Parathyroid adenoma (tissue), 2 donors: ENCODE results near the gene BRD8.

ENCODE experiments used
- H2AFZ ChIP-seq: fragments of 300-600 bp; sonication (generic); one replicate; pipeline ENCODE4 v1.7.0; 2017; ENCODE audit warnings: antibody characterized with exemption, mild to moderate bottlenecking
- H3K27ac ChIP-seq: fragments of 300-600 bp; sonication (generic); one replicate; pipeline ENCODE4 v1.7.0; 2017
- H3K27me3 ChIP-seq: fragments of 300-600 bp; sonication (generic); one replicate; pipeline ENCODE4 v1.7.0; 2017; ENCODE audit warnings: low read length; ENCODE audit not compliant: control insufficient read depth, insufficient read depth
- H3K36me3 ChIP-seq: fragments of 300-600 bp; sonication (generic); one replicate; pipeline ENCODE4 v1.7.0; 2017; ENCODE audit warnings: low read length; ENCODE audit not compliant: control insufficient read depth, insufficient read depth
- H3K4me1 ChIP-seq: fragments of 300-600 bp; sonication (generic); one replicate; pipeline ENCODE4 v1.7.0; 2017; ENCODE audit warnings: control low read depth
- H3K4me2 ChIP-seq: fragments of 300-600 bp; sonication (generic); one replicate; pipeline ENCODE4 v1.7.0; 2017; ENCODE audit warnings: low read length
- H3K4me3 ChIP-seq: fragments of 300-600 bp; sonication (generic); one replicate; pipeline ENCODE4 v1.7.0; 2017; ENCODE audit warnings: low read depth, low read length
- H3K79me2 ChIP-seq: fragments of 300-600 bp; sonication (generic); one replicate; pipeline ENCODE4 v1.7.0; 2017; ENCODE audit warnings: control low read depth
- H3K9ac ChIP-seq: fragments of 300-600 bp; sonication (generic); one replicate; pipeline ENCODE4 v1.7.0; 2017; ENCODE audit warnings: mild to moderate bottlenecking
- H3K9me3 ChIP-seq: fragments of 300-600 bp; sonication (generic); one replicate; pipeline ENCODE4 v1.7.0; 2017; ENCODE audit warnings: low read length; ENCODE audit not compliant: control insufficient read depth
- TF ChIP-seq, protein P1 (sequence below): fragments of 300-600 bp; sonication (generic); IDR thresholded peaks from one replicate; pipeline ENCODE4 v1.7.0; 2017; ENCODE audit warnings: antibody characterized with exemption, mild to moderate bottlenecking
- donor health status: primary hyperparathyroidism.

The BRD8 gene

DNA sequence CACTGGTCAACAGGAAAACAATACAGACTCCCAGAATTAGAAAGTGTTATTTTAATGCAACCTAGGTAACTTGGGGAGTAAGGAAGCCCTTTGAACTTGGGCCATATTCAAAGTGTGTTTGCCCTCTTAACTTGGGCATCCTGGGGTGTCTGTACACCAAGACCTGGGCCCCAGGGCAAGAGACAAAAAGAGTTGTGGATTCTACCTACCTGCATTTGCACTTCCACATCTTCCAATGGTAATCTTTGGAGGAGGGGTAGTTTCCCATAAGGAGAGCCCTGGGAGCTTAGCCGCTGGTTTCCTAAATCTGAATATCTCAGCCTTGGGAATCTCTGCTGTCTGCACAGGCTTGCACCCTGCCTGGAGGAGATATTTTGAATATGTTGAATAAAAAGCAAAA is 86.1 kb downstream of the BRD8 start:
- no peak overlapping the region for H3K4me3 ChIP-seq
- H3K4me1 ChIP-seq = peaks cover 5% of the 10 kb centered on the region
- no peak overlapping the region for H3K9ac ChIP-seq
- H3K9me3 ChIP-seq = no peaks in the 10 kb centered on the region
- no peaks in the 10 kb centered on the region for H3K36me3 ChIP-seq
- no peak overlapping the region for H3K27ac ChIP-seq
- no peak overlapping the region for H2AFZ ChIP-seq
- H3K4me2 ChIP-seq = no peak overlapping the region
- no peaks in the 10 kb centered on the region for H3K27me3 ChIP-seq
- TF ChIP-seq, protein P1, sequence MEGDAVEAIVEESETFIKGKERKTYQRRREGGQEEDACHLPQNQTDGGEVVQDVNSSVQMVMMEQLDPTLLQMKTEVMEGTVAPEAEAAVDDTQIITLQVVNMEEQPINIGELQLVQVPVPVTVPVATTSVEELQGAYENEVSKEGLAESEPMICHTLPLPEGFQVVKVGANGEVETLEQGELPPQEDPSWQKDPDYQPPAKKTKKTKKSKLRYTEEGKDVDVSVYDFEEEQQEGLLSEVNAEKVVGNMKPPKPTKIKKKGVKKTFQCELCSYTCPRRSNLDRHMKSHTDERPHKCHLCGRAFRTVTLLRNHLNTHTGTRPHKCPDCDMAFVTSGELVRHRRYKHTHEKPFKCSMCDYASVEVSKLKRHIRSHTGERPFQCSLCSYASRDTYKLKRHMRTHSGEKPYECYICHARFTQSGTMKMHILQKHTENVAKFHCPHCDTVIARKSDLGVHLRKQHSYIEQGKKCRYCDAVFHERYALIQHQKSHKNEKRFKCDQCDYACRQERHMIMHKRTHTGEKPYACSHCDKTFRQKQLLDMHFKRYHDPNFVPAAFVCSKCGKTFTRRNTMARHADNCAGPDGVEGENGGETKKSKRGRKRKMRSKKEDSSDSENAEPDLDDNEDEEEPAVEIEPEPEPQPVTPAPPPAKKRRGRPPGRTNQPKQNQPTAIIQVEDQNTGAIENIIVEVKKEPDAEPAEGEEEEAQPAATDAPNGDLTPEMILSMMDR = no peak
- no peaks in the 10 kb centered on the region for H3K79me2 ChIP-seq

DNA sequence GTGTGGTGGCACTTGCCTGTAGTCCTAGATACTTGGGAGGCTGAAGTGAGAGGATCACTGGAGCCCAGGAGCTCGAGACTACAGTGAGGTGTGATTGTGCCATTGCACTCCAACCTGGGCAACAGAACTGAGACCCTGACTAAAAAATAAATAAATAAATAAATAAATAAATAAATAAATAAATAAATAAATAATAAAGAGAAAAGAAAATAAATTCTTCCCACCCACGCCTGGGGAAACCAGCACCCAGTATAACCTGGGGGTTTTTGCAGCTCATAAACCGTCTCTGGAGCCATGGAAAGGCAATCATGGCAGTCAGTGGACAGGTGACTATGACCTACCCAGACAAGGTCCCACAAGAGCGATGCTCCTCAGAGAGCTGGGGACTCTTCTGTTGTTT is 86.7 kb downstream of the BRD8 start:
- no peaks in the 10 kb centered on the region for H3K9me3 ChIP-seq
- H3K9ac ChIP-seq = no peak overlapping the region
- no peak overlapping the region for H2AFZ ChIP-seq
- no peak overlapping the region for H3K4me3 ChIP-seq
- H3K27me3 ChIP-seq = no peaks in the 10 kb centered on the region
- peaks cover 5% of the 10 kb centered on the region for H3K4me1 ChIP-seq
- TF ChIP-seq, protein P1 = no peak
- no peaks in the 10 kb centered on the region for H3K36me3 ChIP-seq
- no peak overlapping the region for H3K4me2 ChIP-seq
- H3K27ac ChIP-seq = no peak overlapping the region
- H3K79me2 ChIP-seq = no peaks in the 10 kb centered on the region
